HepG2 (cell line): ENCODE results near the gene RAB3B. TPM values are rescaled to one million over a fixed set of nuclear protein-coding genes. Genes with fewer than 3 reads are reported as not detected.
"Not testable (repeated sequence)": the region's sequence is repeated elsewhere in the genome, so short reads cannot be mapped to it uniquely, and the experiment has no call there.

Experiments
- ATAC-seq: fragments of 200-7000 bp; cut with Tn5 transposase; 3 replicates; pipeline ENCODE4 v1.9.1; 2020; ENCODE audit warnings: mild to moderate bottlenecking, moderate library complexity
- BruUV-seq: library from RNA; stranded (reverse); fragments of 400-500 nt; replicated peaks from 2 replicates; lab custom pipeline; 2021; lab: Mats Ljungman, UMichigan
- CTCF ChIA-PET: fragments of 300-600 bp; formaldehyde crosslinking; extraction: SDS; loops from one replicate; lab custom pipeline; 2021; ENCODE audit warnings: low total read pairs, inconsistent platforms, low intra/inter-chr PET ratio; lab: Yijun Ruan, JAX
- POLR2A ChIA-PET: fragments of 350-600 bp; sonication (Branson Sonifier 250); formaldehyde crosslinking; loops from one replicate; lab custom pipeline; 2020; ENCODE audit warnings: antibody characterized with exemption, inconsistent platforms; lab: Yijun Ruan, JAX
- DNase-seq: peaks from one replicate; pipeline ENCODE4 v3.0.0-alpha.2; 2015; ENCODE audit warnings: low spot score
- FAIRE-seq: peaks from 3 replicates; lab custom pipeline; 2011; peaks lifted over from hg19 to GRCh38; lab: Jason Lieb, UNC
- H2AFZ ChIP-seq: one replicate; pipeline ENCODE4 v1.6.1; 2011; ENCODE audit warnings: low read length, inconsistent platforms
- H3K27ac ChIP-seq: fragments of 300-600 bp; 3 replicates; pipeline ENCODE4 v1.8.0; 2011; ENCODE audit warnings: mixed run types, mild to moderate bottlenecking, mixed read lengths, low read length, inconsistent platforms; ENCODE audit not compliant: insufficient read depth; ENCODE audit errors: extremely low read length
- H3K27me3 ChIP-seq, 2 experiments: fragments of 200-600 bp in 1 of 2; 2 replicates in 1 of 2; 3 replicates in 1 of 2; pipeline versions ENCODE4 v1.6.0 to v1.8.0; 2011; ENCODE audit warnings: low read length in 2 of 2, mild to moderate bottlenecking in 2 of 2, moderate library complexity in 2 of 2, inconsistent platforms in 1 of 2; ENCODE audit not compliant: insufficient read depth in 2 of 2, control insufficient read depth in 1 of 2
- H3K36me3 ChIP-seq, 2 experiments: fragments of 200-600 bp in 1 of 2; replicated peaks in 1 of 2; 2 replicates in 1 of 2; 3 replicates in 1 of 2; pipeline versions ENCODE4 v1.5.1 to v1.8.0; 2011; ENCODE audit warnings: low read length in 2 of 2, inconsistent platforms in 1 of 2; ENCODE audit not compliant: insufficient read depth in 2 of 2, control insufficient read depth in 1 of 2
- H3K4me1 ChIP-seq: 2 replicates; pipeline ENCODE4 v1.5.1; 2012; ENCODE audit warnings: low read length, inconsistent platforms; ENCODE audit not compliant: insufficient read depth
- H3K4me2 ChIP-seq: 2 replicates; pipeline ENCODE4 v1.6.0; 2011; ENCODE audit warnings: low read depth, low read length, inconsistent platforms
- H3K4me3 ChIP-seq, 3 experiments: fragments of 200-600 bp in 1 of 3; sonication (generic), shearing (Covaris generic) in 1 of 3; replicated peaks in 1 of 3; 2 replicates each; pipeline ENCODE4 v1.5.1; 2011 to 2016; ENCODE audit warnings: low read length in 3 of 3, inconsistent platforms in 2 of 3, low read depth in 2 of 3, mild to moderate bottlenecking in 2 of 3, control low read depth in 1 of 3, mixed read lengths in 1 of 3; ENCODE audit not compliant: insufficient read depth in 1 of 3
- H3K79me2 ChIP-seq: one replicate; pipeline ENCODE4 v1.6.1; 2011; ENCODE audit warnings: low read length, inconsistent platforms; ENCODE audit not compliant: insufficient read depth
- H3K9ac ChIP-seq: 2 replicates; pipeline ENCODE4 v1.6.0; 2011; ENCODE audit warnings: mild to moderate bottlenecking, low read depth, low read length, inconsistent platforms; ENCODE audit not compliant: insufficient read depth
- H3K9me3 ChIP-seq: 2 replicates; pipeline ENCODE4 v1.5.1; 2012; ENCODE audit warnings: mild to moderate bottlenecking, low read length
- H4K20me1 ChIP-seq: 2 replicates; pipeline ENCODE4 v1.6.0; 2011; ENCODE audit warnings: inconsistent platforms, mild to moderate bottlenecking, low read length, moderate library complexity; ENCODE audit not compliant: insufficient read depth
- DNMT1 ChIP-seq: sonication (generic); formaldehyde crosslinking; IDR thresholded peaks from 2 replicates; pipeline ENCODE4 v1.5.1; 2020; ENCODE audit warnings: mild to moderate bottlenecking, missing genetic modification reagents
- FOXO4 ChIP-seq: sonication (generic); formaldehyde crosslinking; conservative IDR thresholded peaks from 2 replicates; pipeline ENCODE4 v1.8.1; 2023; ENCODE audit warnings: missing genetic modification reagents
- HDAC1 ChIP-seq: sonication (generic); formaldehyde crosslinking; IDR thresholded peaks from 2 replicates; pipeline ENCODE4 v1.5.1; 2020; ENCODE audit warnings: mild to moderate bottlenecking, missing genetic modification reagents
- PRDM10 ChIP-seq: sonication (generic); formaldehyde crosslinking; IDR thresholded peaks from 2 replicates; pipeline ENCODE4 v1.4.0; 2020; ENCODE audit warnings: low read depth, missing genetic modification reagents
- SOX13 ChIP-seq, 3 experiments: fragments of 450-650 bp in 1 of 3; sonication (generic) in 1 of 3; formaldehyde crosslinking in 1 of 3; IDR thresholded peaks in 2 of 3; conservative IDR thresholded peaks in 1 of 3; 2 replicates each; pipeline versions ENCODE4 v1.5.0 to v1.6.1; 2016 to 2020; ENCODE audit warnings: antibody characterized with exemption in 1 of 3, mild to moderate bottlenecking in 1 of 3, missing compliant biosample characterization in 1 of 3, missing genetic modification reagents in 1 of 3, moderate library complexity in 1 of 3
- SOX5 ChIP-seq: IDR thresholded peaks from 2 replicates; pipeline ENCODE4 v1.6.1; 2016; ENCODE audit warnings: borderline replicate concordance
- TARDBP ChIP-seq: sonication (generic); formaldehyde crosslinking; IDR thresholded peaks from 2 replicates; pipeline ENCODE4 v1.8.0; 2022; ENCODE audit warnings: mild to moderate bottlenecking, missing genetic modification reagents
- WGBS: methylation state at CpG from one replicate; pipeline ENCODE4 v1.1.6; 2017; ENCODE audit warnings: low lambda C conversion rate; 5-methylcytosine and 5-hydroxymethylcytosine counted together
- in situ Hi-C: cut with HindIII; loops from 2 replicates; pipeline ENCODE4 v1.10.0; 2017; ENCODE audit warnings: low pct_unique_long_range_greater_than_20kb; ENCODE audit not compliant: extremely low pct_ligation_motif_present
- intact Hi-C: fragments of 100-400 bp; cut with micrococcal nuclease; formaldehyde crosslinking; loops from one replicate; pipeline ENCODE4 v1.10.0; 2022; ENCODE audit not compliant: unreplicated experiment
- polyA plus RNA-seq, 8 experiments: library from polyadenylated mRNA; depleted of rRNA in 3 of 8; stranded (reverse) in 7 of 8; unstranded in 1 of 8; fragments of >200 nt; fragmentation: Illumina TruSeq in 4 of 8; extraction: Trizol in 4 of 8; gene quantifications; 2 replicates each; pipeline versions ENCODE4 v1.2.1 to v1.2.3, GENCODE V29; 2011 to 2016; ENCODE audit warnings: low read depth in 4 of 8, missing spikeins in 1 of 8, mixed read lengths in 1 of 8; ENCODE audit not compliant: insufficient read depth in 1 of 8
- total RNA-seq, 5 experiments: library from RNA; depleted of rRNA; stranded (reverse); fragments of >200 nt; fragmentation: Illumina TruSeq; extraction: Trizol; gene quantifications; 2 replicates each; pipeline ENCODE4 v1.2.3, GENCODE V29; 2016; ENCODE audit warnings: low read depth in 1 of 5

The RAB3B gene
- total and polyA plus RNA-seq, 2 of the 13 experiments (the other 11 are each of a cell fraction or from before 2014, with no cell fraction given): 1.0 to 1.2 TPM

DNA sequence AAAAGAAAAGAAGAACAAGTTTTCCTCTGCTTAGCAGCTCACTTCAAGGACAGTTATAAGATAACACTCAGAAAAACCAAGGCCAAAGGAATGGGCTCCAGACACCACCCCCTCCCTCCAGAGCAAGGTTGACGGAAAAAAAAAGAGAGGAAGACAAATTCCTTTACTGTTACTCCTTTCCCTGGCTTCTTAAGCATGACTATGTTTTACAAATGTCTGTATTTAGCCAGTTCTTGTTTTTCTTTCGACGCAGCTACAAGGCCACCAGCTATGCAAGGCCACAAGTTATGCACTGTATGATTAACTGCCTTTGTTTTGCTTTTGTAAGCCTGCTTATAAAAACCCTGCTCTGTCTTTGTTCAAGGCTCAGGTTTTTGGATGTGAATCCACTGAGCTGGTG lies 15.0 kb upstream of the RAB3B start:
- H3K79me2 ChIP-seq; H3K9me3 ChIP-seq; in situ Hi-C loops; CTCF ChIA-PET; H3K36me3 ChIP-seq; H3K4me3 ChIP-seq; H3K27me3 ChIP-seq; FAIRE-seq; BruUV-seq; H4K20me1 ChIP-seq; TF ChIP-seq SOX13 (IDR thresholded peaks at IDR 0.05): not testable (repeated sequence)
- POLR2A ChIA-PET: interaction anchor here (1.2 to 4.5 kb wide), 3 partner anchors 32 to 126 kb away, joined by 3 to 13 read pairs (median 3); partner anchors contain the start of gene TXNDC12
- DNase-seq: peak; percentile 28
- H3K4me1 ChIP-seq: peaks cover 28% of the 10 kb centered on the region
- peak overlapping the region; percentile 72 for H3K4me2 ChIP-seq
- ATAC-seq: peak; percentile 61
- H2AFZ ChIP-seq: peak overlapping the region; percentile 70
- 0 out of 2 replicates have a peak, but pooled peaks have one; percentile 14 for TF ChIP-seq FOXO4 (CRISPR knock-in tag)
- TF ChIP-seq SOX13 (CRISPR knock-in tag; conservative IDR thresholded peaks at IDR 0.05 in 1 of 2, IDR thresholded peaks at IDR 0.05 in 1 of 2): 0 out of 4 replicates have a peak, but pooled peaks of 1 of the 2 experiments have one; percentile 42
- TF ChIP-seq TARDBP (CRISPR knock-in tag): 0 out of 2 replicates have a peak, but pooled peaks have one; percentile 38
- TF ChIP-seq HDAC1 (CRISPR knock-in tag): 0 out of 2 replicates have a peak, but pooled peaks have one; percentile 16
- peak; percentile 28; the same call in 1 of the 2 replicates for TF ChIP-seq SOX5 (CRISPR knock-in tag)
- intact Hi-C loops: loop anchor here (10.0 kb wide), 1 partner anchor 181 kb away; no protein-coding TSS in a partner anchor
- 11% methylated on average over 3 of the region's 3 CpGs for WGBS
- H3K27ac ChIP-seq: peak overlapping the region; percentile 21
- H3K9ac ChIP-seq: 0 out of 2 replicates have a peak overlapping the region, but pooled peaks have one; percentile 10

DNA sequence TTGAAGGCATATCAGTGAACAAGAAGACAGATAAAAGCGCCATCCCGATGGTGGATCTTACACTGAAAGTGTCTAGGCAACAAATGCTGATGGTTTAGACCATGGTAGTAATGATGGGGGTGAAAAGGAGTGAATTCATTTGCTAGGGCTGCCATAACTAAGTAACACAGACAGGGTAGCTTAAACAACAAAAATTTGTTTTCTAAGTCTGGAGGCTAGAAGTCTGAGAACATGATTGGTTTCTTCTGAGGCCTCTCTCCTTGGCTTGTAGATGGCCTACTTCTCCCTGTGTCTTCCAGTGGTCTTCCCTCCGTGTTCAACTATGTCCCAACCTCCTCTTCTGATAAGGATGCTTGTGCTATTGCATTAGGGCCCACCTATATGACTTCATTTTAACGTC lies 13.4 kb upstream of the RAB3B start:
- no peak overlapping the region for H3K4me2 ChIP-seq
- no peak overlapping the region for H2AFZ ChIP-seq
- H3K4me3 ChIP-seq: no peak overlapping the region
- FAIRE-seq (no peak), DNase-seq (no peak), ATAC-seq (no peak)
- no peaks in the 10 kb centered on the region for H3K79me2 ChIP-seq
- no peak overlapping the region for H3K27ac ChIP-seq
- ChIA-PET POLR2A (no interaction called here), CTCF (no interaction called here)
- no peak for TF ChIP-seq DNMT1 (CRISPR knock-in tag)
- peak; percentile 47; the same call in 1 of the 2 replicates for TF ChIP-seq PRDM10
- H3K4me1 ChIP-seq: peaks cover 28% of the 10 kb centered on the region
- no TSS peak for BruUV-seq
- H3K9me3 ChIP-seq: no peaks in the 10 kb centered on the region
- H3K36me3 ChIP-seq: no peaks in the 10 kb centered on the region
- H3K27me3 ChIP-seq: peaks cover 0 to 4% of the 10 kb centered on the region in 2 experiments; a peak in 2 of 5 replicates
- in situ Hi-C loops: no loop called here
- no peaks in the 10 kb centered on the region for H4K20me1 ChIP-seq
- intact Hi-C loops: loop anchor here (5.0 to 10.0 kb wide), 2 partner anchors 87 to 179 kb away; no protein-coding TSS in a partner anchor
- H3K9ac ChIP-seq: no peak overlapping the region
- WGBS: 28% methylated on average over 4 of the region's 4 CpGs
